ENCODE data around the gene ARID1A.
"Not testable (repeated sequence)": the region's sequence is repeated elsewhere in the genome, so short reads cannot be mapped to it uniquely, and the experiment has no call there.

The ARID1A gene

GRCh38 chr1:26789612-26789865 is 93.7 kb downstream of the ARID1A start:
- DNase-seq: no peak

DNA sequence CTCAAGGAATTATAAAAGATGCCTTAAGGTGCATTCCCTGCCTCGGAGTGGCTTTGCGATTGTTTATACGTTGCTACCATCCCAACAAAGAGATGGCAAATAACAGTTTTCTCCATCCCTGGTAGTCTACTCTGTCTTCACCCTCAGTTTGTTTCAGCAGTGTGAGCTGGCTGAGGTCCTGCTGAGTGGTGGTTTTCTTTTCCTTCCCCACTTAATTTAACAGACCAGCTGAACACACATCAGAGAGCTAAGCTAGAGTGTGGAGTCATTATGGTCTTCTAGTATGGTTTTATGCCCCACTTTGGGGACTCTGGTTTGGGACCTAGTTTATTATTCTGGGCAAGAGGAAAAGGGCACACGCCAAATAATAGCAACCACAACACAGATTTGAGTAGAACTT is 94.1 kb downstream of the ARID1A start:
- no peak for DNase-seq

DNA sequence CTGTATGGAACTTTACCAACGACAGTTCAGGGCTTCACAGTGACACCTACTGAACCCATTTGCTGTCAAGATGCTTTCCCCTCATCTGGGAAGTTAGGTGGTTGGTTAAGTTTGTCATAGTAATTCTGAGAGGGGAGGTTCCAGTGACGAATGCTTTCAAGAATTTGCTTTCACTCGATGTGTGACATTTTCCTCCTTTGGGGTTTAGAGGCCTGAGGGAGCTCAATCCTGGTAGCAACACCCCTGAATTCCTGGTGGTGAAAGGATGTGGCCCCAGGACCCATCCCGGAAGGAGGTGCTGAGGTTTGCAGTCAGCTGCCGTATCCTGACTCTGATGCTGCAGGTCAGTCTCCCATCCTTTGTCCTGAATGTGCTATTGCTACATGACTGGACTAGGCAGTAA is 94.7 kb downstream of the ARID1A start:
- peak; percentile 28 for DNase-seq

GRCh38 chr1:26791148-26791547 is 95.3 kb downstream of the ARID1A start:
- DNase-seq: no peak

DNA sequence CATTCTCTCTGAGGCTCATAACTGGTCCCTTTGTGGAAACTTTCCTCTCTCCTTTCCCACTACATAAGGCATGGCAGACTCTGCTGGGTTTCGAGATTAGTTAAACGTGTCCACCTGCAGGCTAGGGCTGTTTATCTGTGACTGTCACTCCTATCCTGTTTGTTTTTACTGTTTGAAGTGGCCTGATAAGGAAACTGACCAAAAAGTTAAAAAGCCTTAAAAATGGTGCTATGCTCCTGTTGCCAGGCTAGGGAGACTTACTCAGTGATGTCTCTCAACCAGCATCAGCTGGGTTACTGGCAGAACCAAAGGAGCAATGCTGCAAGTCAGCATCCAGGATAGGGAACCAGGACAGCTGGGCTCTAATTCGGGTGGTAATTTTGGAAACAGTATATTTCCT is 95.8 kb downstream of the ARID1A start:
- no peak for DNase-seq

DNA sequence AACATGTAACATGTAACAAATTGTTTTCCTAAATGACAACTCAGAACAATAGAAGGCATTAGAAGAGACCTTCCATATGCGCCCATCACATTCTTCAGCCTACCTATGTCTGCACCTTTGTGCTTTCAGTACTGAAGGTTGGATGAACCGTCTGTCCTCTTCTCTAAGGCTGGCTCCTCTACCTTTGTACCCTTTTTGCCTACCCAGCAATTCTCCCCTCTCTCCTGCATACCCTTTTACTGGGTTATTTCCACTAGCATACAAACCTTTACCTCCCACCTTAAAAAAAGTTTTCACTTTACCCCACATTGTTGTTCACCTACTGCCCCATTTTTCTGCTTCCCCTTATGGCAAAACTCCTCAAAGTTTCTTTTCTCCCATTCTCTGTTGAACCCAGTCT is 97.1 kb downstream of the ARID1A start:
- no peak for DNase-seq

DNA sequence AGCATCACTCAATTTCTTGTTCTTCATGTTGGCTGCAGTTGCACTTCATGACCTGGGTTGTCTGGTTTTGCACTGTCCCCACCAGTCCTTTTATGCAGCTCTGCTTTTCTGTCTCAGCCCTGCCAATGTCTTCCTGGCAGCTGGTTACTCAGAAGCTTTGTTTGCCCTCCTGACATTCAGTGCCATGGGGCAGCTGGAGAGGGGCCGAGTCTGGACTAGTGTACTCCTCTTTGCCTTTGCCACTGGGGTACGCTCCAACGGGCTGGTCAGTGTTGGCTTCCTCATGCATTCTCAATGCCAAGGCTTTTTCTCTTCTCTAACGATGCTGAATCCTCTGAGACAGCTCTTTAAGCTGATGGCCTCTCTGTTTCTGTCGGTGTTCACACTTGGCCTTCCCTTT is 98.6 kb downstream of the ARID1A start:
- no peak for DNase-seq

- DNase-seq: no peak
Measured at GRCh38 chr1:26797627-26798026, 101.8 kb downstream of the ARID1A start.

- peak; percentile 19 for DNase-seq
Measured at GRCh38 chr1:26799479-26800142, 103.8 kb downstream of the ARID1A start.

- not testable (repeated sequence) for DNase-seq
Measured at GRCh38 chr1:26803932-26804331, 108.1 kb downstream of the ARID1A start.

GRCh38 chr1:26810105-26810504 is 114.3 kb downstream of the ARID1A start:
- DNase-seq: peak; percentile 89

GRCh38 chr1:26811057-26811456 is 115.2 kb downstream of the ARID1A start:
- DNase-seq: peak; percentile 55

- no peak for DNase-seq
Measured at GRCh38 chr1:26811708-26812107, 115.9 kb downstream of the ARID1A start.

GRCh38 chr1:26814377-26814776 is 118.6 kb downstream of the ARID1A start:
- no peak for DNase-seq

- DNase-seq: no peak
Measured at GRCh38 chr1:26814893-26815292, 119.1 kb downstream of the ARID1A start.

DNA sequence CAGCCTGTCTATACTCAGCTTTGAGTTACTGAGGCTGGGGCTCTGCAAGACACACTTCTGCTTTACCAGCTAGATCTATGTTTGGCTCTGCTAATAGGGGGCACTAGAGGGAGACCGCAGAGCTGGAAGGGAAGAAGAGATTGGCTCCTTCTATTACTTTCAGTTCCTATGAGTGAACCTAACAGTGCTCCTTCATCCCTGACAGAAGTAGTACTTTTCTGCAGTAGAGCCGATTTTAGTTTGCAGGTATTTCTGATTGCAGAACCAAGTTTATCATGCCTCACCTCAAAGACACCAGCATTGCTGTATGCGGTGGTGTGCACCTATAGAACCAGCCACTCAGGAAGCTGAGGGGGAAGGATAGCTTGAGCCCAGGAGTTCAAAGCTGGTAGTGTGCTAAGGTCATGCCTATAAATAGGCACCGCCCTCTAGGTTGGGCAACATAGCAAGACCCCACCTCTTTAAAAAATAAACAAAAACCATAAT is 125.0 kb downstream of the ARID1A start:
- peak; percentile 75 for DNase-seq

DNA sequence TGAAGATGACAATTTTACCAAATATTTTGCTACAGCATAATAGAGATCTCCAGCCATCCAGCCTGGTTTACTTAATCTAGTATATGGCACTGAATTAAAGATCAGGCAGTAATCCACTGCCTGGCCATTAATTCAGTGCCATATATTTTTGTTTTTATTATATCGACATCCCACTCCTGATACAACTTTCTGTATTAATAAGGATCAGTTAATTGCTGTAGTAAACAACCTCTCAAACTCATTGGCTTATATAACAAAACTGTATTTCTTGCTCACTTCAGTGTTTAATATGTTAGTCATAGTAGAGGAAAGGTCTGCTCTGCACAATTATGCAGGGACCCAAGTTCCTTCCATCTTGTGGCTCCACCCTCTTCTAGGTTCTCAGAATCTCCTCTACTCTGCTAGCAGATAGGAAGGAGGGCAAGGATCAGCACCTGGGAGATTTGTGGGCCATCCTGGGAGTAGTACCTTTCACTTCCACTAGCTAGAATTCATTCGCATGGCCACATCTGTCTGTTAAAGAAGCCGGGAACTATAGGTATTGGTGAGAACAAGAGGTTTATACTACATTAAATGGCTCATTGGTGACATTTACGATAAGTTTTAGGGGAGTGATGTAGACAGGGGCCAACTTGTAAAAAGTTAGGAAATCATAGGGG is 127.1 kb downstream of the ARID1A start:
- DNase-seq: no peak

- DNase-seq: no peak
Measured at GRCh38 chr1:26824731-26825130, 128.9 kb downstream of the ARID1A start.

DNA sequence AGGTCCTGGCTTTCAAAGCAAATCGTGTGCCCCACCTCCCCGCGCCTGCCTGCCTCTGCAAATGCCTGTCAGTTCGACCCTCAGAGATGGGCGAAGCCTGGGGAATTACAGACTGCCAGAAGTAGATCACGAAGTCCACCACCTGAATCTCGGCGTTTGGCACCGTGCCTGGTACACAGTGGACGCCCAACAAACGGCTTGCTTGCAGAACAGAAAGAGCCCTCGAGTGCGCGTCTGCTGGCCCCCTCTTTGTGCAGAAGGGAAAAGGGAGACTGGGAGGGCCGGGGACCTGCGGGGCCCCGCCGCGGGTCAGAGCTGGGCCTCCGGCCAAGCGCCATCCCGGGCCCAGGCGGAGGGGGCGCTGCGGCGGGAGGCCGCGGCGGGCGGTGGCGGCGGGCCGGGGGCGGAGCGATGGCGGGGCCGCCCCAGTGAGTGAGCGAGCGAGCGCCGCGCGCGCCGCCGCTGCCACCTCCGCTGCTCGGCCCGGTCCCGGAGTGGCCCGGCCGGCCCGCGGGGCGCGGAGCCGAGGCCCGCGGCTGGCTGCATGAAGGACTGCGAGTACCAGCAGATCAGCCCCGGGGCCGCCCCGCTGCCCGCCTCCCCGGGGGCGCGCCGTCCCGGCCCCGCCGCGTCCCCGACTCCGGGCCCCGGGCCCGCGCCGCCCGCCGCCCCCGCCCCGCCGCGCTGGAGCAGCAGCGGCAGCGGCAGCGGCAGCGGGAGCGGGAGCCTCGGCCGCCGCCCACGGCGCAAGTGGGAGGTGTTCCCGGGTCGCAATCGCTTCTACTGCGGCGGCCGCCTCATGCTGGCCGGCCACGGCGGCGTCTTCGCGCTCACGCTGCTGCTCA is 130.7 kb downstream of the ARID1A start, which contains the start of gene ZDHHC18:
Gene ZDHHC18 (plus strand): TSS at position 428 of the 845 bp plus-strand sequence. CDS start 117 bp downstream, at position 545.
- peak; percentile 76 for DNase-seq

DNA sequence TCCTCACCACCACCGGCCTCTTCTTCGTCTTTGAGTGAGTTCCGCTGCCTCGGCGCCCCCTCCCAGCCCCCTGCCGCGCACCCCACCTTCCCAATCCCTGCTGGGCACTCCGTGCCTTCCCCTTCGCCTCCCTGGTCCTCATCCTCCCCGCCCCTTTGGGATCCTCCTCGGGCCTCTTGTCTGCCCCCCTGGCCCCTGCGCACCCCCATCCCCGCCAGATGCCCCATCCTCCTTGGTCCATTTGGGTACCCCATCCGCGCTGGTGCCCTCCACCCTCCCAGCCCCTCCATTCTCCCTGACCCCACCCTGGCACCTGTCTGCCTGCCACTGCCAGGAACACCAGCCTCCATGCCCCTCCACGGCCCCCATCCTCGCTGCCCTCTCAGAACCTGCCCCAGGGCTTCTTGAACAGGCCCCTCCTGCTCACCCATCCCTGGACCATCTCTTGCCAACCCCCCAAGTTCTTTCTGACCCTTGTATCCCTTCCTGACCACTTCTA is 131.3 kb downstream of the ARID1A start:
- no peak for DNase-seq

- no peak for DNase-seq
Measured at GRCh38 chr1:26827663-26828062, 131.8 kb downstream of the ARID1A start.

GRCh38 chr1:26828411-26828991 is 132.7 kb downstream of the ARID1A start:
- peak; percentile 69 for DNase-seq
